HS-27A (cell line): ENCODE results near the gene PDE12.

ENCODE experiments used
- DNase-seq: peaks from one replicate; pipeline ENCODE4 v3.0.0-alpha.2; 2012; ENCODE audit warnings: low read depth, missing footprints

The PDE12 gene

GRCh38 chr3:57555738-57556458, at the start of gene PDE12:
Gene PDE12 (plus strand): TSS chr3:57556274. CDS start chr3:57556380, 106 bp downstream.
- DNase-seq, result peak; percentile 91

GRCh38 chr3:57512166-57512565, 43.9 kb upstream of the PDE12 start:
- no peak for DNase-seq

DNA sequence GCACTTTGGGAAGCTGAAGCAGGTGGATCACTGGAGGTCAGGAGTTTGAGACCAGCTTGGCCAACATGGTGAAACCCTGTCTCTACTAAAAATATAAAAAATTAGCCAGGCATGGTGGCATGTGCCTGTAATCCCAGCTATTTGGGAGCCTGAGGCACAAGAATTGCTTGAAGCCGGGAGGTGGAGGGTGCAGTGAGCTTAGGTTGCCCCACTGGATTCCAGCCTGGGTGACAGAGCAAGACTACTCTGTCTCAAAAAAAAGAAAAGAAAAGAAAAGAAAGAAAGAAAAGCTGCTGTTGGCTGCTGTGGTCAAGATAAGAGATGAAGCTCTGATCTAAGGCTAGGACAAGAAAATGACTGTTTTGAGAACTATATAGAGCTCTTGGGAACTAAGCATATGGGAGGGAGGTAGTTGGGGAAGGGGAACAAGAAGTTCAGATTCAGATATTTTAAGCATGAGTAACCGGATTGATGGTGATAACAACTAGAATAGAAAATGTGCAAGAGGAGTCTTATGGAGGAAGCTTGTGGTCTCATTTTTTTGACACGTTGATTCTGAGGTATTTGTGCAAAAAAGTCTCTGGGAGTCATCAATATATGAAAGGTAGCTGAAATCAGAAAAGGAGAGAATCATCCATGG, 37.7 kb upstream of the PDE12 start:
- peak; percentile 79 for DNase-seq

DNA sequence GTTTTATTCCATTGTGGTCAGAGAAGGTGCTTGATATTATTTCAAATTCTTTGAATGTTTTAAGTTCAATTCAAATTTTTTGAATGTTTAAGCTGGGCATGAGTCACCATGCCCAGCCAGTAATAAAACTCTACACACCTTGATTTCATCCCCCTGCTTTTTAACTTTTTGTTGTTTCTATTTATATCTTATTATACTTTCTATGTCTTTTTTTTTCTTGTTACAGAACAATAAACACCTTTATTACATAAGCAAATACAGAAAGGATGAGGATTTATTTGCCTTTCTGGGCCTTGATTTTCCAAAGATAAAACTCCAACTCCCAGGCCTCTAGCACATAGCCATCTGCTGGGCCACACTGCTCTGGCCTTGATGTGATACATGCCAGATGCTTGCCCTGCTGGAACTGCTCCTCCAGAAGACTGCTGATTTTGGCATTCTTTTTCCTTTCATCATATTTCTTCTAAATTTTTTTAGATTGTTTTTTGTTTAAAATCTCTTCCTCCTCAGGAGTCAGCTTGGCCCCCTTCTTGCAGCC, 25.9 kb upstream of the PDE12 start:
- peak; percentile 78 for DNase-seq

DNA sequence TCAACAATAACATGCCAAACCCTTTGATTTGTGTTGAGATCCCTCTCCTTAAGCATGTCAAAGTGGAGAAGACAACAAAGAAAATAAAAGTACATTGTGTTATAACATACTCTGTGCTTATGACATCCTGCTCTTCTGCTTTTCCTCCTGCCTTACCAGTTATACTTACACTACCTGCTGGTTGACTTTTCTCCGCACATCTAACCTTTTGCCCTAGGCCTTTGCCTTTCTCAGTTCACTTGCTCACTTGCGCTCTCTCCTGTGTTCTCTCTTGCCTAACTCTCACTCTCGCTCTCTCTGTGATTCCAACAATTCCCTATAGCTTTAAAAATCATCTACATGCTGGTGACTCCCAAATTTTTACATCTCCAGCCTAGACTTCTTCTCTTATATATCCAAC, 17.6 kb upstream of the PDE12 start:
- DNase-seq, result no peak

DNA sequence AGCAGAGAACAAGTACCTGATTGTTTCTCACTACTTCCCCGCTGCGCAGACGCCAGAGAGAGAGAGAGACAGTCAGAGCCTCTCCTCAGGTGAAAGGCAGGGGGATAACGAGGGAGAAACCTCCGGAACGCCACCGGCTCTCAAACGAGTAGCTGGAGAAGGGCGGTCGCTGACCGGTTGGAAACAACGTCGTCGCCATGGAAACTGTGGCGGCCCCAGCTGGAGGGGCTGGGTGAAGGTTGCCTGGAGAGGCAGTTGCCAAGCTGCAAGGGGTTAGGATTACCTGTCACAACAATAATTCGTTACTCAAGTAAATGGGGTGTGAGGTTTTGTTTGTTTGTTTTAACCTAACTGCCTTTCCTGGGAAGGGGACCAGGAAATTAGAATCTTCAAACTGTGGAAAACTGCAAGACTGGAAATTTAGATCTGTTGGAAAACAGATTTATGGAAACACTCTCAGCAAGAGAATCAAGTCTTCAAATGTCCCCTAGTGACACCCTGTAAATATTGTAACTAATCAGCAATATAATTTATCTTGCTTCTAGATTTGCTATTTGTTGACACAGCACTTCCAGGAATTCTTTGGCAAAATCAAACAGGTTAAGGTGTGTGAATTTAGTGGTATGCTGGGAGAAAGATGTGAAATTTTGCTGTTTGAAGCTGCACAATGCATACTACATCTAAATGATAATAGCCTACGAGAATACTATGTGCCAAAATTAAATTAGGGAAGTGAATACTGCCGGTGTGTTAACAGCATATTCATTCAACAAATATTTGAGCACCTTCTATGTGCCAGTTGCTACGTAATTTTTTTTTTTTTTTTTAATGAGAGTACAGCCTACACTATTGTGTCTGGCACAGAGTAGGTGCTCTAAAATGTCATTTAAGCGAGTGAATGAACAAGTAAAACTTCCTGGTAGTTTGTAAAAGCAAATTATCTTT, 11.6 kb upstream of the PDE12 start, which contains the start of gene DNAH12:
TSS of gene DNAH12 (minus strand) at position 164 of the 945 bp plus-strand sequence. CDS start 1,474 bp downstream, outside the sequence.
- no peak for DNase-seq

DNA sequence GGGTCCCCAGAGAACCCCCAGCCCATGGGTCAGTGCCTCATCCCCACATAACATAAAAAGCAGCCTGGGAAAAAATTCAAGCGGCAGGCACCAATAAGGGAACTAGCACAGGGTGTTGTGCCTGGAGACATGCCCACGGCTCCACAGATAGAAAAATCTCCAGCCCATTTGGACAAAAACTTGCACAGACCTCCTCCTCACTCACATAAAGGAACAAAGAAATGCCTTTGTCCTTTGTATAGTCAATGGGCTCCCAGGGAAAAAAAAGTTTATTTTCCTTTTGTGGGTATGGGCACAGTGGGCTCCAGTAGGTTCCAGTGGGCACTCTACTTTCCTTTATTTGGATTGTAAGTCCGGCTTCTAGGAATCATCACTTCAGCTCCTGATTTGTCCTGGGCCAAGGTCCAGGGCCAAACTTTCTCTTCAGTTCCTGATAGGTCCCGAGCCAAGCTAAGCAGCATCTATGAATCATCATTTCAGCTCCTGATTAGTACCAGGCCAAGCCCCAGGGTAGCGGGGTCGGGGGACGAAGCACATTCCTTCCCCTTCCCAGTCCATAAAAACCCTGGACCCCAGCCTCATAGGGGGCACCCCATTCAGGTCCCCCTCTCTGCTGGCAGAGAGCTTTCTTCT, 10.3 kb upstream of the PDE12 start:
- DNase-seq, result no peak

DNA sequence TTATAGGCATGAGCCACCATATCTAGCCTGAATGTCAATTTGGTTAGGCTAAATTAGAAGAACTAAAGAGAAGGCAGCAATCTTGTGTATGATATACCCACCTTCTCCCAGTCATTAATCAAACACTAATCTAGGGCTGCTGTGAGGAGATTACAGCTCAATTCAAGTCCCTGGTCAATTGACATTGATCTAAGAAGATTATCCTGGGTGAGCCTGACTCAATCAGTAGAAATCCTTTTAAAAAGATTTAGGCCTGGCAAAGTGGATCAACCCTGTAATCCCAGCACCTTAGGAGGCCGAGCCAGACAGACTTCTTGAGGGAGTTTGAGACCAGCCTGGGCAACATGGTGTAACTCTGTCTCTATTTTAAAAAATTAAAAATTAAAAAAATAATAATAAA, 9.5 kb upstream of the PDE12 start:
- no peak for DNase-seq

DNA sequence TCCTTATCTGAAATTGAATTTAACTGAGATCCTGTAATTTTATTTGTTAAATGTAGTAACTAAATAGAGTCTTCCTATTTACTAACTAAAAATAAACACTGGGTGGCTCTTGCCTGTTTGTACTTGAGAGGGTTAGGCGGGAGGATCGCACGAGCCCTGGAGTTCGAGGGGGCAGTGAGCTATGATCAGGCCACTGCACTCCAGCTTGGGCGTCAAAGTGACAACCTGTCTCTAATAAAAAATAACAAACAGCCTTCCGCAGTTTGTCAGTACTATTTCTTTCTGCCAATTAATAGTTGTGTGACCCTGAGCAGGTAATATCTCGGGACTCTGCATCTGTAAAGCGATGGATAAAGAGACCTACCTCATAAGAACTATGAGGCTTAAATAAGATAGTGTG, 768 bp upstream of the PDE12 start:
- DNase-seq, result no peak

- no peak for DNase-seq
Observed at GRCh38 chr3:57556459-57557084, 498 bp downstream of the PDE12 start.

DNA sequence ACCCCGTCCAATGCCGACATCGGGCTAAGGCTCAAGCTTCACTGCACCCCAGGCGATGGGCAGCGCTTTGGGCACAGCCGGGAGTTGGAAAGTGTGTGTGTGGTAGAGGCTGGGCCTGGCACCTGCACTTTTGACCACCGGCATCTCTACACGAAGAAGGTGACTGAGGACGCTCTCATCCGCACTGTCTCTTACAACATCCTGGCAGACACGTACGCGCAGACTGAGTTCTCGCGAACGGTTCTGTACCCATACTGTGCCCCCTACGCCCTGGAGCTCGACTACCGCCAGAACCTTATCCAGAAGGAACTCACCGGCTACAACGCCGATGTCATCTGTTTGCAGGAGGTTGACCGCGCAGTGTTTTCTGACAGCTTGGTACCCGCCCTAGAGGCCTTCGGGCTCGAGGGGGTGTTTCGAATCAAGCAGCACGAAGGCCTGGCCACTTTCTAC, 1.0 kb downstream of the PDE12 start:
- no peak for DNase-seq

- no peak for DNase-seq
Observed at GRCh38 chr3:57559526-57559925, 3.5 kb downstream of the PDE12 start.

DNA sequence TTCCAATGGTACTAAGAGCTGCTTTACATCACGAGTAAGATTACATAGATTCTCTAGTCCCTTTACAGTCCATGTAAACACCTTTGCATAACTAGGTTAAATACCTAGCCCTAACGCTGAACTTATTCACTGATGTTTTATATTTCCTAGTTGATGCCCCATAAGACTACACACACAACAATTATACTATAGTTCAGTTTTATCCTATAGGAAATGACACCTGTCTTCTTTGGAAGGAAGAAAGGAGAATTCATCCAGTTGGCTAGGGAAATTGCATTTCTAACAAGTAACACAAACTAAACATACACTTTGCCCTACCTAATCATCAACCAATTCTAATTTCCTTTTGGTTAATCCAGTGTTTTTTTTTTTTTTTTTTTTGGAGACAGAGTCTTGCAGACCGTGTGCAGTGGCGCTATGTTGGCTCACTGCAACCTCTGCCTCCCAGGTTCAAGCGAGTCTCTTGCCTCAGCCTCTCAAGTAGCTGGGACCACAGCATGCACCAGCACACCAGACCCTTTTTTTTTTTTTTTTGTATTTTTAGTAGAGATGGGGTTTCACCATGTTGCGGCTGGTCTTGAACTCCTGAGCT, 13.9 kb downstream of the PDE12 start:
- DNase-seq, result no peak

DNA sequence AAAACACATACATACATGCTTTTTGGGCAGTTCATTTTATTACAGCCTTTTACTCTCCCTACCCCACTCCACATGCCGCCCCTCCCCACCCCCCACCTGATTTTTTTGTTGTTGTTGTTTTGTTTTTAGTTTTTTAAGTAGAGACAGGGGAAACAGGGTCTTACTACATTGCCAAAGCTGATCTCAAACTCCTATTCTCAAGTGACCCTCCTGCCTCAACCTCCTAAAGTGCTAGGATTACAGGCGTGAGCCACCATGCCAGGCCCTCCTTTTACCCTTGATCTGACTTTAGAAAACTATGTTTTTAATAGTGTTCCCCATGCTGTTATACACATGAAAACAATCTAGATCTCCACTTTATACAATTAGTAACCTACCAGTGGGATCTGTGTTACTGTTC, 14.8 kb downstream of the PDE12 start:
- DNase-seq, result no peak

DNA sequence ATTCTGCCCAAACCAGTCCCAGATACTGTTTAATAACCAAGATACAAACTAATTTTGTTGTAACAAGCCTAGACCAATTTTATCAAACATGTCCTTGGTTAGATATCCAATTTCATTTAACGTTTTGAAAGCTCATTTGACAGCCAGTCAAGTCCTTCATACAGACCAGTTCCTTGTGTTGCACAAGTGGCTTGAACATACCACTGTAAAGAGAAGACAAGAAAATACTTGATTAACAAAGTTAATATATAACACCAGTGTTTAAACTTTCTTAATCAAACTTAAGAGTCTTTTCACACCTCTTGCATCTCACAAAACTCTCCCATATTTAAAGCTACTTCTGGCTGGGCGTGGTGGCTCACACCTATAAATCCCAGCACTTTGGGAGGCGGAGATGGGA, 16.0 kb downstream of the PDE12 start:
- DNase-seq, result no peak

DNA sequence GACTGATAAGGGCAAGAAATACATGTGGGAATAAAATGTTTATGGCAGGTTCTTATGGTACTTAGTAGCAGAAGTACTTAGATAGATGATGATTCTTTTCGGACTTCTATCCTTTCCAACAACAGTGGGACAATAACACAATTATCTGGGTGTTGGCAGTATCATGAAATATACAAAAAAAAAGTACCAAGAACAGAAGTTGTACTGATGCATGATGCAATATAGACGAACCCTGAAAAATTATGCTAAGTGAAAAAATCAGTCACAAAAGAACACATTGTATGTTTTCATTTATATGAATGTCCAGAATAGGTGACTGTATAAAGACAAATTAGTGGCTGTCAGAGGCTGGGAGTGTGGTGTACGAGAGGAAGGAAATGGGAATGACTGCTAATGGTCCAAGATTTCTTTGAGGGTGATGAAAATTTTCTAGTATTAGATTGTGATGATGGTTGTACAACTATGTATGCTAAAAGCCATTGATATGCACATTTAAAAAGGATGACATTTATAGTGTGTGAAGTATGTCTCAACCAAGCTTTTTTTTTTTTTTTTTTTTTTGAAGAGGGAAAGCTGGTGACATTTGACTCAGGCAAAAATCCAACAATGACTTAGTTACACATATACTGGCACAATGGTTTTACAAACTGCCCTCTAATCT, 20.0 kb downstream of the PDE12 start:
- DNase-seq, result no peak

DNA sequence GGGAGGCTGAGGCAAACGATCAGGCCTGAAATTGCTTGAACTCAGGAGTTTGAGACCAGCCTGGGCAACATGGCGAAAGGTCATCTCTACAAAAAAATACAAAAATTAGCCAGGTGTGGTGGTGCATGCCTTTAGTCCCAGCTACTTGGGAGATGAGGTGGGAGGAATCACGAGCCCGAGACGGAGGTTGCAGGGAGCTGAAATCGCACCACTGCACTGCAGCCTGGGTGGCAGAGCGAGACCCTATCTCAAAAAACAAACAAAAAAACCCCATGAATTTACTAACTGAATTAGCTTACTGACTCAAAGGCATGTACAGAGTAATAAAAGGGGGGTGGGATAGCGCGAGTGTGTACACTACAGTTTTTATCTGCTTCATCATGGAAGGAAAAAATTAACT, 21.7 kb downstream of the PDE12 start:
- DNase-seq, result no peak

DNA sequence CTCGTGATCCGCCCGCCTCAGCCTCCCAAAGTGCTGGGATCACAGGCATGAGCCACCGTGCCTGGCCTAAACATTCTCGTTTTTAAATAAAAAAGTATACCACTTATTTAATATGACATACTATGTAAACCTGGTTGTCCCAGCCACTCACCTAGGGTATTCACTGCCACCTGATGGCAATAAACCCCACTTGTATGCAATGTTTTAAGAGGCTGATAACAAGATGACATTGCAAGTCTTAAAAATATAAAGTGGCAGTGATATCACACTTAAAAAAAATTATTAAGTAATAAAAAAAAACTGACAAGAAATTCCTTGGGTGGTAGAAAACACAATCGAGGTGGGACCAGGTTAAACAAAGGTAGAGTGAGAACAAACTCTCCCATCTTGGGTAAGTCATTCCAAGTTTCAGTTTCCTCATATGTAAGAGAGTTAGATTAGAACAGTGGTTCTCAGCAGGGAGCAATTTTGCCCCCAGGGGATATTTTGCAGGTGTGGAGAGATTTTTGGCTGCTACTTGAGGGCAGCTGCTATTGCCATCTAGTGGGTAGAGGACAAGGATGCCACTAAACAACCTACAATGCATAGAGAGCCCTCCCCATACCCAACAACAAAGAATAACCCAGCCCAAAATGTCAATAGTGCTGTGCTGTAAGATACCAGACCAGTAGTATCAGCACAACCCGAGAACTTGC, 26.5 kb downstream of the PDE12 start:
- DNase-seq, result no peak

DNA sequence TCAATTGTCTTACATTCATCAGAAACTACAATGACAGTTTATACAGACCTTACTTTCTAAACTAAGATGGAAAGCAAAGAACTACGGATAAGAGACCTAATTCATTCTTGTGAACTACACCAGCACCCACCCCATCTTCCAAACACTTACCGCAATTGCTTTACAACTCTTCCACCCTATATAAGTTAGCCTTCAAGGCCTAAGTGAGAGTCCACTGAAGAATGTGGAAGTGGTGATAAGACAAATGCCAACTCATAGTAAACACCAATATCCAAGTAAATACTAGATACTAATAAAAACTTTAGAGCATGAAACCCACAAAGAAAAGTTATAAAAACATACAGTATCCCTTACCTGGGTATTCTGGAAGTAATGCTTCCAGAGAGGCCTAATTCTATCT, 27.5 kb downstream of the PDE12 start:
- no peak for DNase-seq

DNA sequence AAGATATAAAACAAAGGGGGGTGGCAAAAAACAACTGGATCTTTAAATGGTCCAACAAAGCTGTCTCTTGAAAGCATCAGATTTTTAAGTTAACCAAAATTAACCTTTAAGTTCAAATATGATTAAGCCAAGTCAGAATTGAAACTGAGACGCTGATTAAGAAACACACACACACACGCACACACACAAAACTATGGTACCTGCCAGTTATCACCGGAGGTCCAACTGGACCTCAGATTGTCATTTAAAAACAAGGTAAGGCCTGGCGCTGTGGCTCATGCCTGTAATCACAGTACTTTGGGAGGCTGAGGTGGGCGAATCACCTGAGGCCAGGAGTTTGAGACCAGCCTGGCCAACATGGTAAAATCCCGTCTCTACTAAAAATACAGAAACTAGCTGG, 30.7 kb downstream of the PDE12 start:
- DNase-seq, result no peak
